ENCODE results near the gene SPRR2D.
"Not testable (repeated sequence)": the region's sequence is repeated elsewhere in the genome, so short reads cannot be mapped to it uniquely, and the experiment has no call there.

The SPRR2D gene

GRCh38 chr1:153058826-153059784 is 18.2 kb upstream of the SPRR2D start:
- POLR2A ChIA-PET = no interaction called here
- Histone ChIP-seq H3K27me3 (replicated peaks in 2 of 5; ENCODE audit: control insufficient read depth in 4 of 5, insufficient read depth in 5 of 5, low read length in 4 of 5) (peaks cover 0 to 3% (median 1%) of the 10 kb centered on the region in 5 experiments), H3K27ac (ENCODE audit: insufficient read depth in 1 of 2, low read depth in 1 of 2, low read length in 2 of 2, poor library complexity in 1 of 2, severe bottlenecking in 2 of 2) (no peak overlapping the region), H3K36me3 (ENCODE audit: control insufficient read depth in 4 of 4, insufficient read depth in 4 of 4, low read length in 3 of 4) (no peaks in the 10 kb centered on the region), H3K4me1 (ENCODE audit: control extremely low read depth in 1 of 4, control insufficient read depth in 4 of 4, insufficient read depth in 4 of 4, low read length in 3 of 4) (peaks cover 0 to 8% (median 0%) of the 10 kb centered on the region in 4 experiments), H3K9me3 (ENCODE audit: control extremely low read depth in 1 of 5, control insufficient read depth in 4 of 5, insufficient read depth in 2 of 5, low read depth in 1 of 5, low read length in 4 of 5) (no peaks in the 10 kb centered on the region), H3K4me3 (ENCODE audit: control insufficient read depth in 1 of 7, extremely low read depth in 1 of 7, insufficient read depth in 4 of 7, low read depth in 2 of 7, low read length in 6 of 7) (no peak overlapping the region)
- 35% methylated on average over 3 of the region's 6 CpGs for WGBS (ENCODE audit: insufficient coverage)
- DNase-seq = peak; percentile 59 to 91 (median 71)
- CTCF ChIA-PET = no interaction called here

GRCh38 chr1:153058154-153058553 is 17.2 kb upstream of the SPRR2D start:
- no peak for DNase-seq
- WGBS (ENCODE audit: insufficient coverage) = no CpG with 5 or more reads among the region's 2 CpGs

GRCh38 chr1:153057375-153057774 is 16.5 kb upstream of the SPRR2D start, which contains the start of gene SPRR2A:
Gene SPRR2A, minus strand, starts transcription at chr1:153057512. Its CDS starts 777 bp downstream, at chr1:153056735.
- CTCF ChIA-PET = no interaction called here
- Histone ChIP-seq H3K4me1 (ENCODE audit: control extremely low read depth in 1 of 4, control insufficient read depth in 4 of 4, insufficient read depth in 4 of 4, low read length in 3 of 4) (peaks cover 0 to 8% (median 0%) of the 10 kb centered on the region in 4 experiments), H3K4me3 (ENCODE audit: control insufficient read depth in 1 of 7, extremely low read depth in 1 of 7, insufficient read depth in 4 of 7, low read depth in 2 of 7, low read length in 6 of 7) (no peak within 1 kb of the TSS), H3K27me3 (replicated peaks in 2 of 5; ENCODE audit: control insufficient read depth in 4 of 5, insufficient read depth in 5 of 5, low read length in 4 of 5) (peaks cover 0 to 3% (median 1%) of the 10 kb centered on the region in 5 experiments), H3K36me3 (ENCODE audit: control insufficient read depth in 4 of 4, insufficient read depth in 4 of 4, low read length in 3 of 4) (no peaks in the 10 kb centered on the region), H3K27ac (ENCODE audit: insufficient read depth in 1 of 2, low read depth in 1 of 2, low read length in 2 of 2, poor library complexity in 1 of 2, severe bottlenecking in 2 of 2) (no peak within 1 kb of the TSS), H3K9me3 (ENCODE audit: control extremely low read depth in 1 of 5, control insufficient read depth in 4 of 5, insufficient read depth in 2 of 5, low read depth in 1 of 5, low read length in 4 of 5) (no peaks in the 10 kb centered on the region)
- no peak for DNase-seq
- POLR2A ChIA-PET = no interaction called here
- WGBS (ENCODE audit: insufficient coverage) = 100% methylated on average over 1 of the region's 2 CpGs

More at GRCh38 chr1:153058154-153058553, 17.2 kb upstream of the SPRR2D start:
- Histone ChIP-seq H3K27me3 (replicated peaks in 2 of 5; ENCODE audit: control insufficient read depth in 4 of 5, insufficient read depth in 5 of 5, low read length in 4 of 5) (peaks cover 0 to 3% (median 1%) of the 10 kb centered on the region in 5 experiments), H3K36me3 (ENCODE audit: control insufficient read depth in 4 of 4, insufficient read depth in 4 of 4, low read length in 3 of 4) (no peaks in the 10 kb centered on the region), H3K4me3 (ENCODE audit: control insufficient read depth in 1 of 7, extremely low read depth in 1 of 7, insufficient read depth in 4 of 7, low read depth in 2 of 7, low read length in 6 of 7) (no peak overlapping the region), H3K9me3 (ENCODE audit: control extremely low read depth in 1 of 5, control insufficient read depth in 4 of 5, insufficient read depth in 2 of 5, low read depth in 1 of 5, low read length in 4 of 5) (no peaks in the 10 kb centered on the region), H3K4me1 (ENCODE audit: control extremely low read depth in 1 of 4, control insufficient read depth in 4 of 4, insufficient read depth in 4 of 4, low read length in 3 of 4) (peaks cover 0 to 8% (median 0%) of the 10 kb centered on the region in 4 experiments), H3K27ac (ENCODE audit: insufficient read depth in 1 of 2, low read depth in 1 of 2, low read length in 2 of 2, poor library complexity in 1 of 2, severe bottlenecking in 2 of 2) (no peak overlapping the region)
- ChIA-PET POLR2A (no interaction called here), CTCF (no interaction called here)

- H3K4me3 ChIP-seq (ENCODE audit: control insufficient read depth in 1 of 7, extremely low read depth in 1 of 7, insufficient read depth in 4 of 7, low read depth in 2 of 7, low read length in 6 of 7); DNase-seq; H3K27ac ChIP-seq (ENCODE audit: insufficient read depth in 1 of 2, low read depth in 1 of 2, low read length in 2 of 2, poor library complexity in 1 of 2, severe bottlenecking in 2 of 2); H3K36me3 ChIP-seq (ENCODE audit: control insufficient read depth in 4 of 4, insufficient read depth in 4 of 4, low read length in 3 of 4); CTCF ChIA-PET; H3K9me3 ChIP-seq (ENCODE audit: control extremely low read depth in 1 of 5, control insufficient read depth in 4 of 5, insufficient read depth in 2 of 5, low read depth in 1 of 5, low read length in 4 of 5); H3K4me1 ChIP-seq (ENCODE audit: control extremely low read depth in 1 of 4, control insufficient read depth in 4 of 4, insufficient read depth in 4 of 4, low read length in 3 of 4); H3K27me3 ChIP-seq (replicated peaks in 2 of 5; ENCODE audit: control insufficient read depth in 4 of 5, insufficient read depth in 5 of 5, low read length in 4 of 5); POLR2A ChIA-PET: not testable (repeated sequence)
- 90% methylated on average over 1 of the region's 3 CpGs for WGBS (ENCODE audit: insufficient coverage)
Observed at GRCh38 chr1:153056111-153056510, 15.2 kb upstream of the SPRR2D start.

GRCh38 chr1:153049211-153049610 is 8.3 kb upstream of the SPRR2D start:
- Histone ChIP-seq H3K27me3 (replicated peaks in 2 of 5; ENCODE audit: control insufficient read depth in 4 of 5, insufficient read depth in 5 of 5, low read length in 4 of 5) (peaks cover 0 to 3% (median 0%) of the 10 kb centered on the region in 5 experiments), H3K36me3 (ENCODE audit: control insufficient read depth in 4 of 4, insufficient read depth in 4 of 4, low read length in 3 of 4) (no peaks in the 10 kb centered on the region), H3K4me1 (ENCODE audit: control extremely low read depth in 1 of 4, control insufficient read depth in 4 of 4, insufficient read depth in 4 of 4, low read length in 3 of 4) (no peaks in the 10 kb centered on the region), H3K27ac (ENCODE audit: insufficient read depth in 1 of 2, low read depth in 1 of 2, low read length in 2 of 2, poor library complexity in 1 of 2, severe bottlenecking in 2 of 2) (no peak overlapping the region), H3K9me3 (ENCODE audit: control extremely low read depth in 1 of 5, control insufficient read depth in 4 of 5, insufficient read depth in 2 of 5, low read depth in 1 of 5, low read length in 4 of 5) (peaks cover 0 to 4% (median 0%) of the 10 kb centered on the region in 5 experiments), H3K4me3 (ENCODE audit: control insufficient read depth in 1 of 7, extremely low read depth in 1 of 7, insufficient read depth in 4 of 7, low read depth in 2 of 7, low read length in 6 of 7) (no peak overlapping the region)
- ChIA-PET CTCF (no interaction called here), POLR2A (no interaction called here)
- no peak for DNase-seq
- 100% methylated on average over 1 of the region's 2 CpGs for WGBS (ENCODE audit: insufficient coverage)

- H3K36me3 ChIP-seq (ENCODE audit: control insufficient read depth in 4 of 4, insufficient read depth in 4 of 4, low read length in 3 of 4) = no peaks in the 10 kb centered on the region
- H3K27ac ChIP-seq (ENCODE audit: insufficient read depth in 1 of 2, low read depth in 1 of 2, low read length in 2 of 2, poor library complexity in 1 of 2, severe bottlenecking in 2 of 2) = no peak overlapping the region
- ChIA-PET POLR2A (interaction anchor here (0.6 kb wide), 1 partner anchor 65 kb away, joined by 3 read pairs; the partner anchor contains the start of gene SPRR4), CTCF (interaction anchor here (0.6 kb wide), 1 partner anchor 26 kb away, joined by 3 read pairs; no protein-coding TSS in a partner anchor)
- H3K4me3 ChIP-seq (ENCODE audit: control insufficient read depth in 1 of 7, extremely low read depth in 1 of 7, insufficient read depth in 4 of 7, low read depth in 2 of 7, low read length in 6 of 7) = no peak overlapping the region
- no peak for DNase-seq
- no CpG with 5 or more reads among the region's 1 CpG for WGBS (ENCODE audit: insufficient coverage)
- H3K27me3 ChIP-seq (replicated peaks in 2 of 5; ENCODE audit: control insufficient read depth in 4 of 5, insufficient read depth in 5 of 5, low read length in 4 of 5) = peaks cover 0 to 9% (median 2%) of the 10 kb centered on the region in 5 experiments
- no peaks in the 10 kb centered on the region for H3K4me1 ChIP-seq (ENCODE audit: control extremely low read depth in 1 of 4, control insufficient read depth in 4 of 4, insufficient read depth in 4 of 4, low read length in 3 of 4)
- peaks cover 0 to 1% (median 0%) of the 10 kb centered on the region in 5 experiments for H3K9me3 ChIP-seq (ENCODE audit: control extremely low read depth in 1 of 5, control insufficient read depth in 4 of 5, insufficient read depth in 2 of 5, low read depth in 1 of 5, low read length in 4 of 5)
Observed at GRCh38 chr1:153035211-153035610, 5.7 kb downstream of the SPRR2D start.

All from common myeloid progenitor, CD34-positive (primary cell).